MCF 10A (cell line): ENCODE data around the gene ZMIZ1. TPM values are rescaled to one million over a fixed set of nuclear protein-coding genes. Genes with fewer than 3 reads are reported as not detected.

Experiments used
- BruUV-seq: library from RNA; stranded (reverse); fragments of 400-500 nt; replicated peaks from 2 replicates; lab custom pipeline; 2021; lab: Mats Ljungman, UMichigan
- CTCF ChIA-PET: fragments of 300-600 bp; sonication (Branson Sonifier 250); formaldehyde crosslinking; extraction: SDS; loops from one replicate; lab custom pipeline; 2021; ENCODE audit warnings: antibody characterized with exemption, inconsistent platforms; lab: Yijun Ruan, JAX
- POLR2A ChIA-PET: fragments of 300-600, 350-650 bp; sonication (Branson Sonifier 250); formaldehyde crosslinking; extraction: SDS; loops from one replicate; lab custom pipeline; 2020; ENCODE audit warnings: antibody characterized with exemption, inconsistent platforms; lab: Yijun Ruan, JAX
- DNase-seq: peaks from one replicate; pipeline ENCODE4 v3.0.0-alpha.2; 2018; ENCODE audit not compliant: unreplicated experiment
- H3K27ac Mint-ChIP-seq: one replicate; pipeline ENCODE4 v1.8.0; 2022; ENCODE audit warnings: mild to moderate bottlenecking, low read depth, mixed read lengths; ENCODE audit not compliant: unreplicated experiment
- H3K27me3 Mint-ChIP-seq: one replicate; pipeline ENCODE4 v1.8.0; 2022; ENCODE audit warnings: mixed read lengths; ENCODE audit not compliant: insufficient read depth, unreplicated experiment
- H3K36me3 Mint-ChIP-seq: one replicate; pipeline ENCODE4 v1.8.0; 2022; ENCODE audit warnings: mild to moderate bottlenecking, moderate library complexity, mixed read lengths; ENCODE audit not compliant: insufficient read depth, unreplicated experiment
- H3K4me1 Mint-ChIP-seq: one replicate; pipeline ENCODE4 v1.8.0; 2022; ENCODE audit warnings: mixed read lengths; ENCODE audit not compliant: insufficient read depth, unreplicated experiment
- H3K4me3 Mint-ChIP-seq: one replicate; pipeline ENCODE4 v1.8.0; 2022; ENCODE audit warnings: mild to moderate bottlenecking, moderate library complexity, mixed read lengths; ENCODE audit not compliant: unreplicated experiment
- H3K9me3 Mint-ChIP-seq: one replicate; pipeline ENCODE4 v1.8.0; 2022; ENCODE audit warnings: mixed read lengths; ENCODE audit not compliant: unreplicated experiment
- CTCF ChIP-seq: fragments of 200-600 bp; IDR thresholded peaks from one replicate; pipeline ENCODE4 v1.8.0; 2022; ENCODE audit warnings: antibody characterized with exemption, mild to moderate bottlenecking; ENCODE audit not compliant: unreplicated experiment
- intact Hi-C: fragments of 100-400 bp; cut with micrococcal nuclease; formaldehyde crosslinking; loops from 2 replicates; pipeline ENCODE4 v1.14.1; 2022
- total RNA-seq: library from RNA; stranded (reverse); gene quantifications from 2 replicates; pipeline ENCODE4 v1.2.3, GENCODE V29; 2022

The ZMIZ1 gene
- total RNA-seq, 1 experiment from 2014 or later: 15.5 TPM

- no peak for DNase-seq
- Mint-ChIP-seq H3K9me3 (no peaks in the 10 kb centered on the region), H3K4me1 (peaks cover 33% of the 10 kb centered on the region), H3K27ac (no peak overlapping the region), H3K4me3 (no peak overlapping the region), H3K36me3 (no peaks in the 10 kb centered on the region), H3K27me3 (no peaks in the 10 kb centered on the region)
- intact Hi-C loops: no loop called here
- CTCF ChIA-PET: no interaction called here
- BruUV-seq: no TSS peak
- no peak for TF ChIP-seq CTCF
- POLR2A ChIA-PET: no interaction called here
These were observed 92.8 kb downstream of the ZMIZ1 start for GRCh38 chr10:79161557-79161956.

- ChIA-PET POLR2A (no interaction called here), CTCF (no interaction called here)
- TF ChIP-seq CTCF: no peak
- H3K36me3 Mint-ChIP-seq: no peaks in the 10 kb centered on the region
- H3K9me3 Mint-ChIP-seq: no peaks in the 10 kb centered on the region
- H3K4me3 Mint-ChIP-seq: no peak overlapping the region
- peaks cover 30% of the 10 kb centered on the region for H3K4me1 Mint-ChIP-seq
- peak overlapping the region; percentile 43 for H3K27ac Mint-ChIP-seq
- BruUV-seq: no TSS peak
- no peaks in the 10 kb centered on the region for H3K27me3 Mint-ChIP-seq
- intact Hi-C loops: loop anchor here (2.0 kb wide), 1 partner anchor 91 kb away; no protein-coding TSS in a partner anchor
- no peak for DNase-seq
These were observed 93.3 kb downstream of the ZMIZ1 start for GRCh38 chr10:79162022-79162421.

- POLR2A ChIA-PET: interaction anchor here (0.7 to 1.4 kb wide), 4 partner anchors 10 to 23 kb away, joined by 3 to 8 read pairs (median 4); no protein-coding TSS in a partner anchor
- Mint-ChIP-seq H3K36me3 (no peaks in the 10 kb centered on the region), H3K27me3 (no peaks in the 10 kb centered on the region), H3K4me1 (peaks cover 22% of the 10 kb centered on the region), H3K27ac (peak overlapping the region; percentile 43), H3K4me3 (no peak overlapping the region), H3K9me3 (no peaks in the 10 kb centered on the region)
- intact Hi-C loops: loop anchor here (2.0 kb wide), 1 partner anchor 92 kb away; no protein-coding TSS in a partner anchor
- no TSS peak for BruUV-seq
- no peak for TF ChIP-seq CTCF
- CTCF ChIA-PET: interaction anchor here (0.5 to 1.9 kb wide), 6 partner anchors 27 to 1116 kb away, joined by 3 to 10 read pairs (median 4); no protein-coding TSS in a partner anchor
- peak; percentile 86 for DNase-seq
These were observed 94.3 kb downstream of the ZMIZ1 start for GRCh38 chr10:79162861-79163665.

GRCh38 chr10:79163666-79163975 lies 94.9 kb downstream of the ZMIZ1 start:
- Mint-ChIP-seq H3K9me3 (no peaks in the 10 kb centered on the region), H3K4me1 (peaks cover 22% of the 10 kb centered on the region), H3K27me3 (no peaks in the 10 kb centered on the region), H3K36me3 (no peaks in the 10 kb centered on the region), H3K4me3 (no peak overlapping the region), H3K27ac (no peak overlapping the region)
- TF ChIP-seq CTCF: no peak
- intact Hi-C loops: loop anchor here (2.0 kb wide), 1 partner anchor 93 kb away; no protein-coding TSS in a partner anchor
- CTCF ChIA-PET: interaction anchor here (0.6 to 1.9 kb wide), 5 partner anchors 28 to 181 kb away, joined by 3 to 10 read pairs (median 4); no protein-coding TSS in a partner anchor
- POLR2A ChIA-PET: interaction anchor here (0.7 to 1.4 kb wide), 4 partner anchors 9 to 23 kb away, joined by 3 to 8 read pairs (median 4); no protein-coding TSS in a partner anchor
- DNase-seq: no peak
- BruUV-seq: no TSS peak
